ENCODE results near the gene RRP12. TPM values are rescaled to one million over a fixed set of nuclear protein-coding genes. Genes with fewer than 3 reads are reported as not detected.

Gene RRP12
- total and polyA plus RNA-seq, 2 donors (not counting 3 experiments of a cell fraction or from before 2014, with no cell fraction given): 13.6 to 35.8 TPM

DNA sequence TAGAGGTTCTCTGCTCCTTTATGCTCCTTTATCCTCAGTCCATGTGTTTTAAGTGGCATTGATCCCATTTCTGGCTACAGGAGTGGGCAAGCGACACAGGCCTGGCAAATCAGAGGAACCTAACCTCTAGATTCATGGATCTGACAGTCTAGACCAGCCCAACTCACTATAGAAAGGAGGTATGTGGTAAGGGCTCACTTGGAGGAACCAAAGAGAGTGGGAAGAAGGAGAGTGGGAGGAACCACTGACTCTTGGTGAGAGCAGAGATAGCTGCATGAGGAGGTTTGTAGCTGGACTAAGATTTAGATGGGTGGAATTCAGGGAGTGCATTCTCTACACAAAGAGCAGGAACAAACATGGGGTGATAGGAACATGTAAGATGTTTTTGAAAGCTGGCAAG, 93.7 kb downstream of the RRP12 start:
- dilution Hi-C loops (cut with MboI; ENCODE audit: extremely low pct_ligation_motif_present, low sequenced_read_pairs) (no loop called here), intact Hi-C loops (cut with micrococcal nuclease) (no loop called here)
- DNase-seq (ENCODE audit: low read depth, low spot score) (no peak), FAIRE-seq (no peak)
- Histone ChIP-seq H3K79me2 (ENCODE audit: control insufficient read depth, insufficient read depth, low read length) (no peaks in the 10 kb centered on the region), H3K9me1 (replicated peaks; ENCODE audit: control insufficient read depth, extremely low read depth, insufficient read depth, low read length) (no peaks in the 10 kb centered on the region), H3K9me3 (replicated peaks; ENCODE audit: control insufficient read depth, insufficient read depth, low read length) (no peaks in the 10 kb centered on the region), H3K36me3 (ENCODE audit: control insufficient read depth in 2 of 2, extremely low read depth in 1 of 2, insufficient read depth in 2 of 2, low read length in 2 of 2) (no peaks in the 10 kb centered on the region), H3K4me1 (ENCODE audit: control insufficient read depth, extremely low read depth, insufficient read depth, low read length) (no peaks in the 10 kb centered on the region), H2AFZ (ENCODE audit: low read depth, low read length) (no peak overlapping the region), H3K27me3 (ENCODE audit: control insufficient read depth in 2 of 2, insufficient read depth in 2 of 2, low read length in 2 of 2) (no peaks in the 10 kb centered on the region), H3K4me2 (ENCODE audit: insufficient read depth, low read length) (no peak overlapping the region), H3K27ac (ENCODE audit: insufficient read depth, low read depth, low read length) (no peak overlapping the region), H3K4me3 (replicated peaks in 1 of 3; ENCODE audit: insufficient read depth in 1 of 3, low read depth in 1 of 3, low read length in 3 of 3) (no peak overlapping the region), H4K20me1 (replicated peaks; ENCODE audit: control insufficient read depth, extremely low read depth, insufficient read depth, low read length) (no peaks in the 10 kb centered on the region), H3K9ac (replicated peaks; ENCODE audit: extremely low read depth, insufficient read depth, low read length) (no peak overlapping the region)
- BruUV-seq (replicated peaks): no TSS peak
- no peak for TF ChIP-seq GATA2 (IDR thresholded peaks at IDR 0.05; ENCODE audit: insufficient read depth, insufficient read length, low read depth, low read length)
- no peak for TF ChIP-seq POLR2AphosphoS5 (IDR thresholded peaks at IDR 0.05; ENCODE audit: insufficient read depth, low read depth, low read length)
- TF ChIP-seq CTCF (IDR thresholded peaks at IDR 0.05; ENCODE audit: extremely low read depth in 1 of 2, insufficient read depth in 1 of 2, low read depth in 1 of 2, low read length in 2 of 2): no peak
- no peak for TF ChIP-seq FOS (IDR thresholded peaks at IDR 0.05; ENCODE audit: borderline replicate concordance, insufficient read depth, low read length)
- no peak for TF ChIP-seq EZH2 (IDR thresholded peaks at IDR 0.05; ENCODE audit: borderline replicate concordance, low read depth, low read length, severe bottlenecking)
- no peak for TF ChIP-seq JUN (IDR thresholded peaks at IDR 0.05; ENCODE audit: borderline replicate concordance, insufficient read depth, insufficient read length, low read depth)
- TF ChIP-seq MAX (IDR thresholded peaks at IDR 0.05; ENCODE audit: insufficient read depth, insufficient read length): no peak
- ChIA-PET CTCF (interaction anchor here (1.1 kb wide), 1 partner anchor 235 kb away, joined by 4 read pairs; no protein-coding TSS in a partner anchor), POLR2A (no interaction called here)

Small RNAs within 50 kb of the gene (small RNA-seq; reads per million reads assigned to genes)
- gene RF00019 (ENCODE audit: insufficient read depth, insufficient read length, low read depth, low replicate concordance): not detected

Other genes with a start within 250 kb of the RRP12 start
- gene SLIT1, start 215.4 kb downstream of the RRP12 start, total RNA-seq: 0.05 and 0.20 TPM in 2 replicates
- gene SLIT1, start 215.4 kb downstream of the RRP12 start, polyA plus RNA-seq: 0.04 and 0.11 TPM in 2 replicates
- 19.1 and 20.0 TPM in 2 replicates for gene ARHGAP19, start 108.7 kb downstream of the RRP12 start, total RNA-seq
- 5.5 and 6.8 TPM in 2 replicates for gene ARHGAP19, start 108.7 kb downstream of the RRP12 start, polyA plus RNA-seq
- gene FRAT1, start 82.1 kb downstream of the RRP12 start, total RNA-seq: 3.2 and 3.5 TPM in 2 replicates
- gene FRAT1, start 82.1 kb downstream of the RRP12 start, polyA plus RNA-seq: 2.2 and 2.4 TPM in 2 replicates
- 11.3 and 11.5 TPM in 2 replicates for gene FRAT2, start 66.6 kb downstream of the RRP12 start, total RNA-seq
- gene FRAT2, start 66.6 kb downstream of the RRP12 start, polyA plus RNA-seq: 5.7 and 6.6 TPM in 2 replicates
- 357 and 375 TPM in 2 replicates for gene PGAM1, start 24.9 kb upstream of the RRP12 start, total RNA-seq
- 372 and 375 TPM in 2 replicates for gene PGAM1, start 24.9 kb upstream of the RRP12 start, polyA plus RNA-seq
- 43.6 and 50.7 TPM in 2 replicates for gene EXOSC1, start 44.7 kb upstream of the RRP12 start, total RNA-seq
- 47.6 and 52.9 TPM in 2 replicates for gene EXOSC1, start 44.7 kb upstream of the RRP12 start, polyA plus RNA-seq
- gene ZDHHC16, start 44.8 kb upstream of the RRP12 start, total RNA-seq: 52.0 and 53.2 TPM in 2 replicates
- 125 and 141 TPM in 2 replicates for gene ZDHHC16, start 44.8 kb upstream of the RRP12 start, polyA plus RNA-seq
- 80.9 and 95.2 TPM in 2 replicates for gene MMS19, start 97.1 kb upstream of the RRP12 start, total RNA-seq
- gene MMS19, start 97.1 kb upstream of the RRP12 start, polyA plus RNA-seq: 123 and 135 TPM in 2 replicates
- gene UBTD1, start 97.6 kb upstream of the RRP12 start, total RNA-seq: 42.6 and 44.1 TPM in 2 replicates
- gene UBTD1, start 97.6 kb upstream of the RRP12 start, polyA plus RNA-seq: 63.7 and 89.3 TPM in 2 replicates
- 1.6 and 2.3 TPM in 2 replicates for gene ANKRD2, start 171.4 kb upstream of the RRP12 start, total RNA-seq
- gene ANKRD2, start 171.4 kb upstream of the RRP12 start, polyA plus RNA-seq: 1.7 and 1.8 TPM in 2 replicates
- gene HOGA1, start 183.0 kb upstream of the RRP12 start, total RNA-seq: 0.46 and 0.91 TPM in 2 replicates
- 0.44 and 0.48 TPM in 2 replicates for gene HOGA1, start 183.0 kb upstream of the RRP12 start, polyA plus RNA-seq
- not detected in 2 replicates for gene C10orf62, start 188.4 kb upstream of the RRP12 start, total RNA-seq
- gene C10orf62, start 188.4 kb upstream of the RRP12 start, polyA plus RNA-seq: not detected in 2 replicates
- gene MORN4, start 232.2 kb upstream of the RRP12 start, total RNA-seq: 8.4 and 12.2 TPM in 2 replicates
- 11.8 and 13.9 TPM in 2 replicates for gene MORN4, start 232.2 kb upstream of the RRP12 start, polyA plus RNA-seq
- gene PI4K2A, start 239.3 kb upstream of the RRP12 start, total RNA-seq: 19.7 and 20.4 TPM in 2 replicates
- 23.8 and 24.6 TPM in 2 replicates for gene PI4K2A, start 239.3 kb upstream of the RRP12 start, polyA plus RNA-seq

All from endothelial cell of umbilical vein (primary cell).